Measurements from ENCODE around the gene P2RX1. TPM values are rescaled to one million over a fixed set of nuclear protein-coding genes. Genes with fewer than 3 reads are reported as not detected.

Gene P2RX1
- total and polyA plus RNA-seq, 2 experiments from 2014 or later: 0.31 to 2.2 TPM

DNA sequence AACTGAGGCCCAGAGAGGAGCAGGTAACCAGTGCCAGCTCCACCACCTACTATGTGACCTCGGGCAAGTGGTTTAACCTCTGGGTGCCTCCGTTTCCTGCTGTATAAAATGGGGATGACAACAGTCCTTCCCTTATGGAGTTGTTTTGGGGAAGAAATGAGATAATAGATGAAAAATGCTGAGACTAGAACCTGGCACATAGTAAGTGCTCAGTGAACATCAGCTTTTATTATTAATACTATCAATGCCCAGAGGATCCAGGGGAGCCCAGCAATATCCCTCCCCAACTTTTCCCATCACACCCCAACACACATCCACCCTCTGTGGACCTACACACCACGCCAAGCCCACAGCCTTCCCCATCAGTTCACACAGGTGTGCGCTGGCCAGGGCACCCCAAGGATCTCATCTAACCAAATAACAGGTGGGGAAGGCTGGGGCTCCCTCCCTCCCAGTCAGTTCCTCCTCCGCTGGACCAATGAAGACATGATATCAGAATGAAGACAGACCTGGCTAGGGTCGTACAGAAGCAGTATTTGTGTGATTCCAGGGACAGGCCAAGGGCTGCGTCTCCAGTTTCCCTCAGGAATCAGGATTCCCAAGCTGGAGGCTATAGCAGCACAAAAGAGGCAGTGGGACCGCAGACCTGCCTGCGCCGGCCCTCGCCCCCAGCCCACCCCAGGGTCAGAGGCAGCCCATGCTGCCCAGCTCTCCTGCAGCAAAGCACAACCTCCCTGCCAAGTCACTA, 46.1 kb upstream of the P2RX1 start (continued):
- no peak for TF ChIP-seq EZH2 (IDR thresholded peaks at IDR 0.05; ENCODE audit: low read depth, unreplicated experiment)
- TF ChIP-seq, protein P1, sequence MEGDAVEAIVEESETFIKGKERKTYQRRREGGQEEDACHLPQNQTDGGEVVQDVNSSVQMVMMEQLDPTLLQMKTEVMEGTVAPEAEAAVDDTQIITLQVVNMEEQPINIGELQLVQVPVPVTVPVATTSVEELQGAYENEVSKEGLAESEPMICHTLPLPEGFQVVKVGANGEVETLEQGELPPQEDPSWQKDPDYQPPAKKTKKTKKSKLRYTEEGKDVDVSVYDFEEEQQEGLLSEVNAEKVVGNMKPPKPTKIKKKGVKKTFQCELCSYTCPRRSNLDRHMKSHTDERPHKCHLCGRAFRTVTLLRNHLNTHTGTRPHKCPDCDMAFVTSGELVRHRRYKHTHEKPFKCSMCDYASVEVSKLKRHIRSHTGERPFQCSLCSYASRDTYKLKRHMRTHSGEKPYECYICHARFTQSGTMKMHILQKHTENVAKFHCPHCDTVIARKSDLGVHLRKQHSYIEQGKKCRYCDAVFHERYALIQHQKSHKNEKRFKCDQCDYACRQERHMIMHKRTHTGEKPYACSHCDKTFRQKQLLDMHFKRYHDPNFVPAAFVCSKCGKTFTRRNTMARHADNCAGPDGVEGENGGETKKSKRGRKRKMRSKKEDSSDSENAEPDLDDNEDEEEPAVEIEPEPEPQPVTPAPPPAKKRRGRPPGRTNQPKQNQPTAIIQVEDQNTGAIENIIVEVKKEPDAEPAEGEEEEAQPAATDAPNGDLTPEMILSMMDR (conservative IDR thresholded peaks at IDR 0.05; ENCODE audit: low read depth in 2 of 2): no peak

DNA sequence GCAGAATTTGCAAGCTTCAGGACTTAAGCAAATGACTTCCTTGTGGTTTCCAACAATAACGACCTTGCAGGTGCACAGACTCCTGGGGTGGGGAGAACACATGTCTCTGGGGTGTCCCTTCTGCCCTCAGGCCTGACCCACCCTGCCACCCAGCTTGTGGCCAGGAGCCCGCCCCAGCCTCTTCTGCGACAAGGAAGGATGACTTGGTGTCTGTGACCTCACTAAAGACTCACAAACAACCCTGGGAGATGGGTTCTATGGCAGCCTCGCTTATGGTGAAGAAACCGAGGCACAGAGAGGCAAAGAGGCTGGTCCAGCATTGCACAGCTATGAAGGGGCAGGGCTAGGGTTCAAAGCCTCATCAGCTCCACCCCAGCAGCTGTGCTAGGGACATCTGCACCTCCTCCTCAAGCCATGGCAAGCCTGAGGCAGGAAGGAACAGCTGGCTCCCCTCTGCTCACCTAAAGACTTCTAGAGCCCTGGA, 45.3 kb upstream of the P2RX1 start:
- Histone ChIP-seq H3K79me2 (replicated peaks; ENCODE audit: insufficient read depth) (peaks cover 5% of the 10 kb centered on the region; the same call in 1 of the 2 replicates), H2AFZ (no peak overlapping the region), H3K4me2 (no peak overlapping the region), H3K27ac (ENCODE audit: low read depth) (no peak overlapping the region), H3K27me3 (ENCODE audit: insufficient read depth) (peaks cover 14% of the 10 kb centered on the region), H4K20me1 (replicated peaks; ENCODE audit: insufficient read depth) (peaks cover 4% of the 10 kb centered on the region), H3K9me2 (ENCODE audit: insufficient read depth) (no peaks in the 10 kb centered on the region), H3F3A (replicated peaks; ENCODE audit: low read depth) (peaks cover 22% of the 10 kb centered on the region), H3K36me3 (ENCODE audit: insufficient read depth) (no peaks in the 10 kb centered on the region), H3K4me1 (ENCODE audit: insufficient read depth) (peaks cover 43% of the 10 kb centered on the region), H3K4me3 (no peak overlapping the region)
- ATAC-seq: no peak
- H3K27ac Mint-ChIP-seq: no peak overlapping the region
- H3K4me1 Mint-ChIP-seq: peaks cover 55% of the 10 kb centered on the region
- no peak for DNase-seq (ENCODE audit: low spot score)
- no peak overlapping the region for H3K4me3 Mint-ChIP-seq
- peaks cover 40% of the 10 kb centered on the region for H3K27me3 Mint-ChIP-seq (ENCODE audit: insufficient read depth, low read depth, poor library complexity)
- H3K36me3 Mint-ChIP-seq (ENCODE audit: low read depth): no peaks in the 10 kb centered on the region
- no peaks in the 10 kb centered on the region for H3K9me3 Mint-ChIP-seq
- TF ChIP-seq CREB1 (CRISPR knock-in tag; IDR thresholded peaks at IDR 0.05; ENCODE audit: low read depth): no peak
- TF ChIP-seq EZH2phosphoT487 (IDR thresholded peaks at IDR 0.05; ENCODE audit: unreplicated experiment): no peak
- no peak for TF ChIP-seq JUNB (IDR thresholded peaks at IDR 0.05; ENCODE audit: unreplicated experiment)
- no peak for TF ChIP-seq EZH2 (IDR thresholded peaks at IDR 0.05; ENCODE audit: low read depth, unreplicated experiment)
- no peak for TF ChIP-seq ZNF331 (CRISPR knock-in tag; IDR thresholded peaks at IDR 0.05; ENCODE audit: low read depth)
- TF ChIP-seq, protein P1 (conservative IDR thresholded peaks at IDR 0.05; ENCODE audit: low read depth in 2 of 2): no peak
- TF ChIP-seq, protein P2, sequence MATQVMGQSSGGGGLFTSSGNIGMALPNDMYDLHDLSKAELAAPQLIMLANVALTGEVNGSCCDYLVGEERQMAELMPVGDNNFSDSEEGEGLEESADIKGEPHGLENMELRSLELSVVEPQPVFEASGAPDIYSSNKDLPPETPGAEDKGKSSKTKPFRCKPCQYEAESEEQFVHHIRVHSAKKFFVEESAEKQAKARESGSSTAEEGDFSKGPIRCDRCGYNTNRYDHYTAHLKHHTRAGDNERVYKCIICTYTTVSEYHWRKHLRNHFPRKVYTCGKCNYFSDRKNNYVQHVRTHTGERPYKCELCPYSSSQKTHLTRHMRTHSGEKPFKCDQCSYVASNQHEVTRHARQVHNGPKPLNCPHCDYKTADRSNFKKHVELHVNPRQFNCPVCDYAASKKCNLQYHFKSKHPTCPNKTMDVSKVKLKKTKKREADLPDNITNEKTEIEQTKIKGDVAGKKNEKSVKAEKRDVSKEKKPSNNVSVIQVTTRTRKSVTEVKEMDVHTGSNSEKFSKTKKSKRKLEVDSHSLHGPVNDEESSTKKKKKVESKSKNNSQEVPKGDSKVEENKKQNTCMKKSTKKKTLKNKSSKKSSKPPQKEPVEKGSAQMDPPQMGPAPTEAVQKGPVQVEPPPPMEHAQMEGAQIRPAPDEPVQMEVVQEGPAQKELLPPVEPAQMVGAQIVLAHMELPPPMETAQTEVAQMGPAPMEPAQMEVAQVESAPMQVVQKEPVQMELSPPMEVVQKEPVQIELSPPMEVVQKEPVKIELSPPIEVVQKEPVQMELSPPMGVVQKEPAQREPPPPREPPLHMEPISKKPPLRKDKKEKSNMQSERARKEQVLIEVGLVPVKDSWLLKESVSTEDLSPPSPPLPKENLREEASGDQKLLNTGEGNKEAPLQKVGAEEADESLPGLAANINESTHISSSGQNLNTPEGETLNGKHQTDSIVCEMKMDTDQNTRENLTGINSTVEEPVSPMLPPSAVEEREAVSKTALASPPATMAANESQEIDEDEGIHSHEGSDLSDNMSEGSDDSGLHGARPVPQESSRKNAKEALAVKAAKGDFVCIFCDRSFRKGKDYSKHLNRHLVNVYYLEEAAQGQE (IDR thresholded peaks at IDR 0.05; ENCODE audit: unreplicated experiment): no peak
- TF ChIP-seq POLR2AphosphoS5 (IDR thresholded peaks at IDR 0.05; ENCODE audit: low read depth): no peak
- no peak for TF ChIP-seq STAT1 (IDR thresholded peaks at IDR 0.05; ENCODE audit: unreplicated experiment)
- TF ChIP-seq, protein P3, sequence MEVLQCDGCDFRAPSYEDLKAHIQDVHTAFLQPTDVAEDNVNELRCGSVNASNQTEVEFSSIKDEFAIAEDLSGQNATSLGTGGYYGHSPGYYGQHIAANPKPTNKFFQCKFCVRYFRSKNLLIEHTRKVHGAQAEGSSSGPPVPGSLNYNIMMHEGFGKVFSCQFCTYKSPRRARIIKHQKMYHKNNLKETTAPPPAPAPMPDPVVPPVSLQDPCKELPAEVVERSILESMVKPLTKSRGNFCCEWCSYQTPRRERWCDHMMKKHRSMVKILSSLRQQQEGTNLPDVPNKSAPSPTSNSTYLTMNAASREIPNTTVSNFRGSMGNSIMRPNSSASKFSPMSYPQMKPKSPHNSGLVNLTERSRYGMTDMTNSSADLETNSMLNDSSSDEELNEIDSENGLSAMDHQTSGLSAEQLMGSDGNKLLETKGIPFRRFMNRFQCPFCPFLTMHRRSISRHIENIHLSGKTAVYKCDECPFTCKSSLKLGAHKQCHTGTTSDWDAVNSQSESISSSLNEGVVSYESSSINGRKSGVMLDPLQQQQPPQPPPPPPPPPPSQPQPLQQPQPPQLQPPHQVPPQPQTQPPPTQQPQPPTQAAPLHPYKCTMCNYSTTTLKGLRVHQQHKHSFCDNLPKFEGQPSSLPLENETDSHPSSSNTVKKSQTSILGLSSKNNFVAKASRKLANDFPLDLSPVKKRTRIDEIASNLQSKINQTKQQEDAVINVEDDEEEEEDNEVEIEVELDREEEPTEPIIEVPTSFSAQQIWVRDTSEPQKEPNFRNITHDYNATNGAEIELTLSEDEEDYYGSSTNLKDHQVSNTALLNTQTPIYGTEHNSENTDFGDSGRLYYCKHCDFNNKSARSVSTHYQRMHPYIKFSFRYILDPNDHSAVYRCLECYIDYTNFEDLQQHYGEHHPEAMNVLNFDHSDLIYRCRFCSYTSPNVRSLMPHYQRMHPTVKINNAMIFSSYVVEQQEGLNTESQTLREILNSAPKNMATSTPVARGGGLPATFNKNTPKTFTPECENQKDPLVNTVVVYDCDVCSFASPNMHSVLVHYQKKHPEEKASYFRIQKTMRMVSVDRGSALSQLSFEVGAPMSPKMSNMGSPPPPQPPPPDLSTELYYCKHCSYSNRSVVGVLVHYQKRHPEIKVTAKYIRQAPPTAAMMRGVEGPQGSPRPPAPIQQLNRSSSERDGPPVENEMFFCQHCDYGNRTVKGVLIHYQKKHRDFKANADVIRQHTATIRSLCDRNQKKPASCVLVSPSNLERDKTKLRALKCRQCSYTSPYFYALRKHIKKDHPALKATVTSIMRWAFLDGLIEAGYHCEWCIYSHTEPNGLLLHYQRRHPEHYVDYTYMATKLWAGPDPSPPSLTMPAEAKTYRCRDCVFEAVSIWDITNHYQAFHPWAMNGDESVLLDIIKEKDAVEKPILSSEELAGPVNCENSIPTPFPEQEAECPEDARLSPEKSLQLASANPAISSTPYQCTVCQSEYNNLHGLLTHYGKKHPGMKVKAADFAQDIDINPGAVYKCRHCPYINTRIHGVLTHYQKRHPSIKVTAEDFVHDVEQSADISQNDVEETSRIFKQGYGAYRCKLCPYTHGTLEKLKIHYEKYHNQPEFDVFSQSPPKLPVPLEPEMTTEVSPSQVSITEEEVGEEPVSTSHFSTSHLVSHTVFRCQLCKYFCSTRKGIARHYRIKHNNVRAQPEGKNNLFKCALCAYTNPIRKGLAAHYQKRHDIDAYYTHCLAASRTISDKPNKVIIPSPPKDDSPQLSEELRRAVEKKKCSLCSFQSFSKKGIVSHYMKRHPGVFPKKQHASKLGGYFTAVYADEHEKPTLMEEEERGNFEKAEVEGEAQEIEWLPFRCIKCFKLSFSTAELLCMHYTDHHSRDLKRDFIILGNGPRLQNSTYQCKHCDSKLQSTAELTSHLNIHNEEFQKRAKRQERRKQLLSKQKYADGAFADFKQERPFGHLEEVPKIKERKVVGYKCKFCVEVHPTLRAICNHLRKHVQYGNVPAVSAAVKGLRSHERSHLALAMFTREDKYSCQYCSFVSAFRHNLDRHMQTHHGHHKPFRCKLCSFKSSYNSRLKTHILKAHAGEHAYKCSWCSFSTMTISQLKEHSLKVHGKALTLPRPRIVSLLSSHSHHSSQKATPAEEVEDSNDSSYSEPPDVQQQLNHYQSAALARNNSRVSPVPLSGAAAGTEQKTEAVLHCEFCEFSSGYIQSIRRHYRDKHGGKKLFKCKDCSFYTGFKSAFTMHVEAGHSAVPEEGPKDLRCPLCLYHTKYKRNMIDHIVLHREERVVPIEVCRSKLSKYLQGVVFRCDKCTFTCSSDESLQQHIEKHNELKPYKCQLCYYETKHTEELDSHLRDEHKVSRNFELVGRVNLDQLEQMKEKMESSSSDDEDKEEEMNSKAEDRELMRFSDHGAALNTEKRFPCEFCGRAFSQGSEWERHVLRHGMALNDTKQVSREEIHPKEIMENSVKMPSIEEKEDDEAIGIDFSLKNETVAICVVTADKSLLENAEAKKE (CRISPR knock-in tag; IDR thresholded peaks at IDR 0.05): no peak
